ENCODE data around the gene PPP1R9A.

Gene PPP1R9A

DNA sequence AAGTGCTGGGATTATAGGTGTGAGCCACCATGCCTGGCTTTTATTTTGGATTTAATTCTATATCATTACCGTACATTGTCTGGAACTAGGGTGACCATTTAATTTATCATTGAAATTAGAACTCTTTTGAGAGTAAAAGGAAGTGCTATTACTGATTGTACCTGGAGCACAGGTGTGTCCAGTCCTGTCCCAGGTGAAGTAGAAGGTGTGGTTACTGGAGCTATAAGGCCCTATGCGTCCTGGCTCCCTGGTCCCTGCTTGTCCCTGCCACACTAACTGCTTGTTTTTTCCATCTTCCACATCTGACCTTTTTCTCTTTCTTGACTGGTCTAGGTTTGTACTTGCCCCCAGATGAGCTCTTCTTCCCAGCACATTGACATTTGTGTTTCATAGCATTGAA lies 147.0 kb downstream of the PPP1R9A start:
- H3K27me3 ChIP-seq (ENCODE audit: control insufficient read depth, insufficient read depth, low read length, poor library complexity, severe bottlenecking), result no peaks in the 10 kb centered on the region
- no peaks in the 10 kb centered on the region for H3K9me3 ChIP-seq (ENCODE audit: control insufficient read depth, low read length)
- no peaks in the 10 kb centered on the region for H3K4me1 ChIP-seq (ENCODE audit: control insufficient read depth, insufficient read depth, low read length)
- 90 to 93% methylated on average over 2 of the region's 2 CpGs for WGBS, 2 experiments
- H3K36me3 ChIP-seq (ENCODE audit: control insufficient read depth, insufficient read depth, low read length), result no peaks in the 10 kb centered on the region
- no peak overlapping the region for H3K27ac ChIP-seq (ENCODE audit: insufficient read depth, low read depth, low read length, poor library complexity, severe bottlenecking)
- no peak overlapping the region for H3K4me3 ChIP-seq (ENCODE audit: insufficient read depth, low read depth, low read length)

DNA sequence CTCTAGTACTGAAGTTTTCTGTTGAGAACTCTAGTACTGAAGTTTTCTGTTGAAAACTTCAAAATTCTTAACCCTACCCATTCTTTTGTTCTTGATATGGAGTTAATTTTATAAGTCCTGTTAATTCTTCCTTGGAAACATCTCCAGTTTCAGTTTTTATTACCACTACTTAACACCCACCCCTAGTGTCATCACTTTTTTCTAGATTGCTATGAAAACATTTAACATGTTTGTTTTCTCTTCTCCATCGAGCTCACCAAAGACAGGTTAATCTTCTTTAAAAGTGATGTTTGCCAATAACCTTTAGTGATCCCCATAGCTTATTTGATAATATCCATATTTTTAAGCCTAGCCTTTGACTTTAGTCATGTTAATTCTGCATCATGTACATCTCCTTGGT lies 147.9 kb downstream of the PPP1R9A start:
- Histone ChIP-seq H3K4me1 (ENCODE audit: control insufficient read depth, insufficient read depth, low read length) (no peaks in the 10 kb centered on the region), H3K9me3 (ENCODE audit: control insufficient read depth, low read length) (no peaks in the 10 kb centered on the region), H3K4me3 (ENCODE audit: insufficient read depth, low read depth, low read length) (no peak overlapping the region), H3K27me3 (ENCODE audit: control insufficient read depth, insufficient read depth, low read length, poor library complexity, severe bottlenecking) (no peaks in the 10 kb centered on the region), H3K36me3 (ENCODE audit: control insufficient read depth, insufficient read depth, low read length) (no peaks in the 10 kb centered on the region), H3K27ac (ENCODE audit: insufficient read depth, low read depth, low read length, poor library complexity, severe bottlenecking) (no peak overlapping the region)
- WGBS, 2 experiments, result 100% methylated on average over 1 of the region's 1 CpG

DNA sequence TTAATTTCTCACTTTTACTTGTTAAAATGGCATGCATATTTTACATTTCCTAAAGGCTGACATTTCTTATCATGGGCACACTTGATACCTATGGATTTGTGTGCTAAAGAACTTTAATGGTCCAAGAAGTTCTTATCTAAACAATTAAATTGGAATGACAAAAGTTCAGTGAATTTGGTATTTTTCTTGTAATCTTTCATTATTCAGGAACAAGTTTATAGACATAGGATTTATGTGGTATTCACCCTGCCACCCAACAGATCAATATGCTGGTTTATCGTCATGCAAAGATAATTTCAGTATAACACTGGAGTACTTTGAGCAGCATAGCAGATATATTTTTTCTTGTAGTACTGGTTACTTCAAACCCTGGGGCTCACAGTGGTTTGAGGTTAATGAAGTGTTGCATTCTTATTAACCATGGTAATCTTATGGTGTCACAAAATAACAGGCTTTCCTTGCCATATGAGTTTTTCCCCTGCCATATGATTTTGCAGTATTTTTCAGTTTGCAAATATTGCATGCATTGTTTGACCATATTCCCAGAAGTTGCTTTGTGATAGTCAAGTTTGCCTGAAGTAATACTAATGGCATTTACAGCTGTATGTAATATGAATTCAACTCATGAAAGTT lies 148.8 kb downstream of the PPP1R9A start:
- no peak overlapping the region for H3K27ac ChIP-seq (ENCODE audit: insufficient read depth, low read depth, low read length, poor library complexity, severe bottlenecking)
- H3K4me3 ChIP-seq (ENCODE audit: insufficient read depth, low read depth, low read length), result no peak overlapping the region
- H3K9me3 ChIP-seq (ENCODE audit: control insufficient read depth, low read length), result no peaks in the 10 kb centered on the region
- no peaks in the 10 kb centered on the region for H3K27me3 ChIP-seq (ENCODE audit: control insufficient read depth, insufficient read depth, low read length, poor library complexity, severe bottlenecking)
- H3K36me3 ChIP-seq (ENCODE audit: control insufficient read depth, insufficient read depth, low read length), result no peaks in the 10 kb centered on the region
- no peaks in the 10 kb centered on the region for H3K4me1 ChIP-seq (ENCODE audit: control insufficient read depth, insufficient read depth, low read length)
- 90 to 100% methylated on average over 1 of the region's 1 CpG for WGBS, 2 experiments

DNA sequence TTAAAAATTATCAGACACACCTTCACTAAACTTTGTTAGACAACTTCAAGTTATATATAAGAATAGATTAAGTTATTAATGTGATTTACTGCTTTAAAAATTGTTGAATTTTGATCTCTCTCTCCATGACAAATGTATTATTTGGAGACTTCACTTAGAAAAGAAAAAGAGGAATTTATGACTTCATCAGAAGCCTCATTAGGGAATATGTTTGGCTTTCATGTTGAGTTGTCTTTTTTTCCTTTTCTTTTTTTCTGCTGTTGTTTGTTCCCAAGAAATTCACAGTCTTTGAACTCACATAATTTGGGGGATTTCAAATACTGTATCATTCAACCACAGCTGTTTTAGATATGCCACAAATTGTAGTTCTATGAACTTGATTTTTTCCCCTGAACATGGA lies 149.5 kb downstream of the PPP1R9A start:
- no peak overlapping the region for H3K27ac ChIP-seq (ENCODE audit: insufficient read depth, low read depth, low read length, poor library complexity, severe bottlenecking)
- H3K9me3 ChIP-seq (ENCODE audit: control insufficient read depth, low read length), result no peaks in the 10 kb centered on the region
- H3K36me3 ChIP-seq (ENCODE audit: control insufficient read depth, insufficient read depth, low read length), result no peaks in the 10 kb centered on the region

DNA sequence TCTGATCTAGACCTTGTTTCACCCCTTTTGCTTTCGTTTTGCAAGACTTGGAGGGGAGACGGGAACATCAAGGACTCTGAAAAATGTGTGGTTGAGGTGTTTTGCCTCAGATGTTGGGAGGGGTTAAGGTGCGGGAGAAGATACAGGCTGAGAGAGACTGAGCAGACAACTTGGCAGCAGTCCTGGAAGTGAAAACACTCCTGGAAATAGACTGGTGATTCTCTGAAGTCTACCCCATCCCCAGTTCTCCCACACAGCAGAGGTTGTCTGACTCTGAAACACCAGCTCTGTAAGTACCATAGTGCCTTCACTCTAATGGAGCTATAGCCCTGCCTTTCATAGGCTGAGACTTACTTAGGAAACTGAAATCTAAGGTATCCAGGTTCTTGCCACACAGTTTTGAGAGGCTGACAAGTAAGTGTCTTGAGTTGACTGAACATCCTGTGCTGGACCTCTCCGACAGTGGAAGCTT lies 152.5 kb downstream of the PPP1R9A start:
- no peak overlapping the region for H3K27ac ChIP-seq (ENCODE audit: insufficient read depth, low read depth, low read length, poor library complexity, severe bottlenecking)
- no peaks in the 10 kb centered on the region for H3K36me3 ChIP-seq (ENCODE audit: control insufficient read depth, insufficient read depth, low read length)
- H3K4me3 ChIP-seq (ENCODE audit: insufficient read depth, low read depth, low read length), result no peak overlapping the region
- no peaks in the 10 kb centered on the region for H3K9me3 ChIP-seq (ENCODE audit: control insufficient read depth, low read length)
- H3K4me1 ChIP-seq (ENCODE audit: control insufficient read depth, insufficient read depth, low read length), result no peaks in the 10 kb centered on the region
- no peaks in the 10 kb centered on the region for H3K27me3 ChIP-seq (ENCODE audit: control insufficient read depth, insufficient read depth, low read length, poor library complexity, severe bottlenecking)
- 93 to 97% methylated on average over 4 of the region's 4 CpGs for WGBS, 2 experiments

More for the DNA sequence above, 149.5 kb downstream of the PPP1R9A start:
- H3K4me1 ChIP-seq (ENCODE audit: control insufficient read depth, insufficient read depth, low read length), result no peaks in the 10 kb centered on the region
- H3K4me3 ChIP-seq (ENCODE audit: insufficient read depth, low read depth, low read length), result no peak overlapping the region
- H3K27me3 ChIP-seq (ENCODE audit: control insufficient read depth, insufficient read depth, low read length, poor library complexity, severe bottlenecking), result no peaks in the 10 kb centered on the region

DNA sequence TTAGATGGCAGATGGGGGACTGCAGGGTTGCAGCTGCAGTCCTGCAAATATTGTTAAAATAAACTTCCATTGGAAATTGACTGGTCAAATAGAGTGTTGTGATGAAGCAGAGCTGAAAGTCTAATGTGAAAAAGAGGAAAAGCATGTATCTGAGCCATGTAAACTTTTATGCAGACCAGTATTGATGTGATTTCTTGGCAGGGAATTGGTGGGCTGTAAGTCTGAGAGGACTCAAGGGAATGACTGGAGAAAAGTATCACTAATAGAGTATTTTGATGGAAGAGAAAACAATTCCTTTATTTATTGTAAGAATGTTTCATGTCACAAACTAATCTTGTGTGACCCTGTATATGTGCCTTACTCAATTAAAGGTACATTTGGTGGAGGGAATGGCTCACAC lies 155.5 kb downstream of the PPP1R9A start:
- Histone ChIP-seq H3K36me3 (ENCODE audit: control insufficient read depth, insufficient read depth, low read length) (no peaks in the 10 kb centered on the region), H3K4me3 (ENCODE audit: insufficient read depth, low read depth, low read length) (no peak overlapping the region), H3K4me1 (ENCODE audit: control insufficient read depth, insufficient read depth, low read length) (no peaks in the 10 kb centered on the region)

DNA sequence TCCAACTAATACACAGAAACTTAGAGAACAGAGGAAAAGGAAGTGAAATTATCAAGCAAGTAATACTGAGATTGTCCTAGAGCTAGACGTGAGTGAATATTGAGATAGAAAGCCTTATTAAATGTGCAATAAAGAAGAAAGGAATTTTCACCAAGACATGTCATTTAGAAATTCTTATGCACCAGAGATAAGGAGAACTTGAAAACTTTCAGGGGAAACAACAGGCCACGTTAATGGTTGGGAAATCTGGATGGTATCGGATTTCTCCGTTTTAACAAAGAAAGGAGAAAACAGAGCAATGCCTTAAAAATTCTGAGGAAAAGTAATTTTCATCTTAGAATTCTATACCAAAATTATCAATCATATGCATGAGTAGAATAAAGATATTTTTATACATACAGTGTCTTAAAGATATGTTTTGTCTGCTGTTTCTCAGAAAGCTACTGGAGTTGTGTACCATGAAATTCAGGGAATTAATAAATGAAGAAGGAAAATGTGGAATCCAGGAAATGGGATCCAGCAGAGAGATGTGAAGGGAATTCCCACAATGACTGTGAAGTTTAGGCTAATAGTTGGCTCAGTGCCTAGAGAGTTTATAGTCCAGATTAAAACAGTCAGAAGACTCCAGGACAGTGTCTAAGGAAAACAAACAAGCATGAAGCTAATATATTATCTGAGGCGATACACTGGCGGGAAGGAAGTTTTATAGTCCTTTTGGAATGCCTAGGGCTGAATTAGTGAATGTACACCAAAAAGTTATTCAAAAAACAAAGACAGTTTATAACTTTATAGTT lies 159.5 kb downstream of the PPP1R9A start:
- no peak overlapping the region for H3K27ac ChIP-seq (ENCODE audit: insufficient read depth, low read depth, low read length, poor library complexity, severe bottlenecking)
- H3K36me3 ChIP-seq (ENCODE audit: control insufficient read depth, insufficient read depth, low read length), result no peaks in the 10 kb centered on the region
- no peaks in the 10 kb centered on the region for H3K4me1 ChIP-seq (ENCODE audit: control insufficient read depth, insufficient read depth, low read length)
- H3K9me3 ChIP-seq (ENCODE audit: control insufficient read depth, low read length), result no peaks in the 10 kb centered on the region
- no peaks in the 10 kb centered on the region for H3K27me3 ChIP-seq (ENCODE audit: control insufficient read depth, insufficient read depth, low read length, poor library complexity, severe bottlenecking)
- WGBS, 2 experiments, result 93 to 94% methylated on average over 5 to 6 of the region's 6 CpGs
- H3K4me3 ChIP-seq (ENCODE audit: insufficient read depth, low read depth, low read length), result no peak overlapping the region

More for the DNA sequence above, 155.5 kb downstream of the PPP1R9A start:
- Histone ChIP-seq H3K27me3 (ENCODE audit: control insufficient read depth, insufficient read depth, low read length, poor library complexity, severe bottlenecking) (no peaks in the 10 kb centered on the region), H3K9me3 (ENCODE audit: control insufficient read depth, low read length) (no peaks in the 10 kb centered on the region), H3K27ac (ENCODE audit: insufficient read depth, low read depth, low read length, poor library complexity, severe bottlenecking) (no peak overlapping the region)

DNA sequence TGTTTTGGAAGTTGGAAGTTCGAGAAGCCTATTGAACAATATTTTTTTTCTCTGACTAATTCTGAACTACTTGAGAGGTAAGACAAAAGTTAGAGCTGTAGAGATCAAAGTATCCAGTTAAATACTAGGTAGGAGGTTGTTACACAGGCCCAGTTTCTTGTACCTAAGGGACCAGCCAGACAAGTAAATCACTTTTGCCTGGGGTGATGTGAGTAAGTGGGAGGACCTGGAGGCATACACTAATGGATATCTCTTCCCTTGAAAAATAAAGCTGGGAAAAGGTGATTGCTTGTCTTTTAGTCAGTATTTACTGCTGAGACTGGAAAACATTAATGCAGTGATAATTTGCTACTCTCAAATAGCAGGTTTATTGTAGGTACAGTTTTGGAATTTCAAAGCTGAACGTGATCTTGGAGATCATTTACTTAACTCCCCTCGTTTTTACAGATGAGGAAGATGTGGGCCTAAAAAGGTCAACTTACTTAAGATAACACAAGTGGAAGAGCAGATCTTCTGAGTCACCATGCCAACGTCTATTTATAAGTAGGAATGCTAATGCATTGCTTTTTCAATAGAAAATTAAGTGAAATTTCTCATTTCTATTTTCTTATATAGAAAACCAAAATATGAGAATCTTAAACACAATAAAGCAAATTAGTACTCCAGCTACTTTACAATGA lies 181.3 kb downstream of the PPP1R9A start:
- Histone ChIP-seq H3K27ac (ENCODE audit: insufficient read depth, low read depth, low read length, poor library complexity, severe bottlenecking) (no peak overlapping the region), H3K4me1 (ENCODE audit: control insufficient read depth, insufficient read depth, low read length) (peaks cover 3% of the 10 kb centered on the region), H3K36me3 (ENCODE audit: control insufficient read depth, insufficient read depth, low read length) (no peaks in the 10 kb centered on the region), H3K9me3 (ENCODE audit: control insufficient read depth, low read length) (no peaks in the 10 kb centered on the region), H3K27me3 (ENCODE audit: control insufficient read depth, insufficient read depth, low read length, poor library complexity, severe bottlenecking) (no peaks in the 10 kb centered on the region), H3K4me3 (ENCODE audit: insufficient read depth, low read depth, low read length) (no peak overlapping the region)
- 94% methylated on average over 3 to 4 of the region's 4 CpGs for WGBS, 2 experiments

DNA sequence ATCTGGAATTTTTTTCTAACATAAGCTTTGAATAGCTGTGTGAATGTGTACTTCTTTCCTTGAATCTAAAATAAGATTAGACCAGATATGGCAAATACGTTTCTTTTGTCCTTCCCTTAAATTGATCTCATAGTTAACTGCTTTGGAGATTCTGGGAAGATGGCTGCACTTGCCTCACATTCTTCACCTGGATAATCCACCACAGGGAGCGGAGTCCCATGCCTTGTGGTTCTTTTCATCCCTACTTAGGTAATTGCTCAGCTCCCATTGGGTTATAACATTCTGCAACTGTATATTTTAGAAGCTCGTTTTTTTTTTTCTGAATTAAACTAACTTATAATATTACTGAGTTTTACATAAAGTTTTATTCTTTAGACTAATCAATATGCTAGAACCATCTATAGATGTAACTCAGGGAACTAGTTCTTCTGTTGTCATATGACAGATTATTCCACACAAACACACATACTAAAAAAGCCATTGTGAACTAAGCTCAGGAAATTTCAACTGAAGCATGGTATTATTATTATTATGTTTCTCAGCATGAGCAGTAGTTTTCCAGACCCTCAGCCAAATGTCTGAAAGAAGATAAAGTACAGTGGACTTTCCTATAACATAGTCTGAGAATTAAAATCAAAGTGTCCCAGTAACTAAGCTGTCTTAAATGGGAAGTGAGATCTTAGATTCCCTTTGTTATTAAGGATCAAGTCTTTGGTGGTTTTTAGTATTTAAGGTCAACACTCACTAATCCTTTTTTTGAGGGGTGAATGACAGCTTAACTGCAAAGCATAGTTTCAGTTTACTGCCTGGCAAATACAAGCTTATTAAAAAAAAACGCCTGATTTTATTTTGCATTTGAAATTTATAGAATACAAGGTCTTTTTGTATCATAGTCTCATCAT lies 182.3 kb downstream of the PPP1R9A start:
- H3K27ac ChIP-seq (ENCODE audit: insufficient read depth, low read depth, low read length, poor library complexity, severe bottlenecking), result no peak overlapping the region
- WGBS, 2 experiments, result 88 to 95% methylated on average over 1 to 3 of the region's 4 CpGs
- H3K4me1 ChIP-seq (ENCODE audit: control insufficient read depth, insufficient read depth, low read length), result peaks cover 3% of the 10 kb centered on the region
- H3K4me3 ChIP-seq (ENCODE audit: insufficient read depth, low read depth, low read length), result no peak overlapping the region
- no peaks in the 10 kb centered on the region for H3K27me3 ChIP-seq (ENCODE audit: control insufficient read depth, insufficient read depth, low read length, poor library complexity, severe bottlenecking)
- H3K9me3 ChIP-seq (ENCODE audit: control insufficient read depth, low read length), result no peaks in the 10 kb centered on the region
- no peaks in the 10 kb centered on the region for H3K36me3 ChIP-seq (ENCODE audit: control insufficient read depth, insufficient read depth, low read length)

All from ectodermal cell (in vitro differentiated cells).